ENCODE results near the gene SMAP1. TPM values are rescaled to one million over a fixed set of nuclear protein-coding genes. Genes with fewer than 3 reads are reported as not detected.

The SMAP1 gene
- total RNA-seq, 1 donor from 2014 or later: 32.1 TPM

DNA sequence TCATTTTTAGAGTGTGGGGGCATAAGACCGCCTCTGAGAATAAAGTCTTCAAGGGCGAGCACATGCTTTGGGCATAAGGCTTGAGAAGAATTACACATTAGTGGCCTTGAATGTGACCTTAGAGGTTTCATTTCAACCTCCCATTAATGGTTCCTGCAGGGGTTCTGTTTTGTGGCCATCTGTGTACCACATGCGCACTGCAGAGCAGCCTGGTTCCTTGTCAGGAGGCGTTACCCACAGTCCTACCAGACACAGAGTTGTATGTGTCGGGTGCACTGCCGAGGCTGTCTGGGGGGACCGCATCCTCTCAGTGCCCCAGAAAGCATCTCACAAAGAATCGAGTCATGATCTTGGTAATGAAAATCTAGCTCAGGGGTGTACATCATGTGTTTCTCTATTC lies 173.4 kb downstream of the SMAP1 start:
- no peaks in the 10 kb centered on the region for H3K36me3 ChIP-seq
- intact Hi-C loops (cut with micrococcal nuclease): no loop called here
- H3K4me1 ChIP-seq: peaks cover 4% of the 10 kb centered on the region
- no peaks in the 10 kb centered on the region for H3K9me3 ChIP-seq (replicated peaks)
- H3K27me3 ChIP-seq (ENCODE audit: low read depth): no peaks in the 10 kb centered on the region
- TF ChIP-seq, protein P1, sequence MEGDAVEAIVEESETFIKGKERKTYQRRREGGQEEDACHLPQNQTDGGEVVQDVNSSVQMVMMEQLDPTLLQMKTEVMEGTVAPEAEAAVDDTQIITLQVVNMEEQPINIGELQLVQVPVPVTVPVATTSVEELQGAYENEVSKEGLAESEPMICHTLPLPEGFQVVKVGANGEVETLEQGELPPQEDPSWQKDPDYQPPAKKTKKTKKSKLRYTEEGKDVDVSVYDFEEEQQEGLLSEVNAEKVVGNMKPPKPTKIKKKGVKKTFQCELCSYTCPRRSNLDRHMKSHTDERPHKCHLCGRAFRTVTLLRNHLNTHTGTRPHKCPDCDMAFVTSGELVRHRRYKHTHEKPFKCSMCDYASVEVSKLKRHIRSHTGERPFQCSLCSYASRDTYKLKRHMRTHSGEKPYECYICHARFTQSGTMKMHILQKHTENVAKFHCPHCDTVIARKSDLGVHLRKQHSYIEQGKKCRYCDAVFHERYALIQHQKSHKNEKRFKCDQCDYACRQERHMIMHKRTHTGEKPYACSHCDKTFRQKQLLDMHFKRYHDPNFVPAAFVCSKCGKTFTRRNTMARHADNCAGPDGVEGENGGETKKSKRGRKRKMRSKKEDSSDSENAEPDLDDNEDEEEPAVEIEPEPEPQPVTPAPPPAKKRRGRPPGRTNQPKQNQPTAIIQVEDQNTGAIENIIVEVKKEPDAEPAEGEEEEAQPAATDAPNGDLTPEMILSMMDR (IDR thresholded peaks at IDR 0.05; ENCODE audit: borderline replicate concordance): no peak
- no peak overlapping the region for H3K4me3 ChIP-seq
- no peak for DNase-seq
- no peak overlapping the region for H3K27ac ChIP-seq (replicated peaks)

DNA sequence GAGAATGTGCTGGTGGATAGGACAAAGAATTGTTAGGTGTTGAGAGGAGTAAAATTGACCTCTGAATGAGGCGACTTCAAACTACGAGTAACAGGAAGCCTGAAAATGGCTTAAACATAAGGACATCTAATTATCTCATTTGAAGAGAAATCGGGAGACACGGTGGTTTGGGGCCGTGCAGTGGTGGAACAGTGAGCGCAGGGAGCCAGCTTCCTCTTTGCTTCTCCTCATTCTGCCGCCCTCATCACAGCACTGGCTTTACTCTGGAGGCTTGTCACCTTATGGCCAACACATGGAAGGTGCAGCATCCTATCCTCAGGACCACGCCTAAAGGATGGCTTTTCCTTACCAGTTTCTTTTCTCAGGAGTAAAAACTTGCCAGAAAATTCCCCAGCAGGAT lies 174.9 kb downstream of the SMAP1 start:
- H3K9me3 ChIP-seq (replicated peaks): no peaks in the 10 kb centered on the region
- no peak overlapping the region for H3K4me3 ChIP-seq
- intact Hi-C loops (cut with micrococcal nuclease): no loop called here
- H3K27me3 ChIP-seq (ENCODE audit: low read depth): no peaks in the 10 kb centered on the region
- TF ChIP-seq, protein P1 (IDR thresholded peaks at IDR 0.05; ENCODE audit: borderline replicate concordance): no peak
- H3K4me1 ChIP-seq: peaks cover 4% of the 10 kb centered on the region
- no peak for DNase-seq
- no peaks in the 10 kb centered on the region for H3K36me3 ChIP-seq
- H3K27ac ChIP-seq (replicated peaks): no peak overlapping the region

DNA sequence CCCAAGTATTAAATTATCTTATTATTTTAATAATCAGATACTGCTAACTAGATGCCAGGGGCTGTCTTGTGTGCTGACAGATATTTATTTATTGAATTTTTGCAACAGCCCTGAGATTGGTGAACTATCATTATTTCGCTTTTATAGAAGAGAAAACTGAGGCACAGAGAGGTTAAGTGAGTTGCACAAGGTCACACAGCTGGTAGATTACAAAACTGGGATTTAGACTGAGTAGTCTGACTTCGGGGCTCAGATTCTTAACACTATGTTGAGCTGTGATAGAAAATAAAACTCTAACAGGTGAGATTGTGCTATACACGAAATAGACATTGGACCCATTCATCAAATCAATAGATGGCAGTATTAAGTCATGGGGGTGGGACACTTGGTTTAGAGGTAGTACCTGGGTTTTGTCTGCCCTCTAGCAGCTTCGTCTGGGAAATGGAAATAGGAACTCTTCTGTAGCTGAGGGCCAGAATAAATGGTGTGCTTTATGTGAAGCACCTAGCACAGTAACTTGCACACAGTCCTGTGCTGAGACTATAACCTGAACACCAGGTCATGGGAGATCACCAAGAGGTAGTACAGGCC lies 175.7 kb downstream of the SMAP1 start:
- Histone ChIP-seq H3K27me3 (ENCODE audit: low read depth) (no peaks in the 10 kb centered on the region), H3K9me3 (replicated peaks) (no peaks in the 10 kb centered on the region), H3K27ac (replicated peaks) (no peak overlapping the region), H3K4me3 (no peak overlapping the region), H3K4me1 (peaks cover 2% of the 10 kb centered on the region), H3K36me3 (no peaks in the 10 kb centered on the region)
- DNase-seq: no peak
- TF ChIP-seq, protein P1 (IDR thresholded peaks at IDR 0.05; ENCODE audit: borderline replicate concordance): no peak
- intact Hi-C loops (cut with micrococcal nuclease): no loop called here

DNA sequence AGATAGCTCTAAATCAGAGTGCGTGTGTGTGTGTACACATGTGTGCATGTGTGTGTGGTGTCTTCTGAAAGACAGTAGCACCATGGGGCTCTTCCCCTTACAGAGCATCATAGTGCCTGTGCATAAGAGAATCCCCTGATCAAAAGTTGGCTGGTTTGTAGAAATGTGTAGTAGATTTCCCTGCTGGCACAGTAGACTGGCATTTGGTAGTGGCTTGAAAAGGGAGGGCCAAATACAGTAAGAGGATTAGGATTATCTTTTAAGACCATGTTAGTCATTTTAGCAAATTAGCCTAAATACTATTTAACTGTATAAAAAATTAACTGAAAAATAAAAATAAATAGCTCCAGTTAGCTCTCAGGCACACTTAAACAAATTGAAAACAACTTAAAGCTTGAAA lies 176.6 kb downstream of the SMAP1 start:
- H3K4me3 ChIP-seq: no peak overlapping the region
- no peaks in the 10 kb centered on the region for H3K9me3 ChIP-seq (replicated peaks)
- H3K27me3 ChIP-seq (ENCODE audit: low read depth): no peaks in the 10 kb centered on the region
- no peaks in the 10 kb centered on the region for H3K4me1 ChIP-seq
- H3K27ac ChIP-seq (replicated peaks): no peak overlapping the region
- H3K36me3 ChIP-seq: no peaks in the 10 kb centered on the region
- no peak for DNase-seq
- TF ChIP-seq, protein P1 (IDR thresholded peaks at IDR 0.05; ENCODE audit: borderline replicate concordance): no peak
- intact Hi-C loops (cut with micrococcal nuclease): no loop called here

DNA sequence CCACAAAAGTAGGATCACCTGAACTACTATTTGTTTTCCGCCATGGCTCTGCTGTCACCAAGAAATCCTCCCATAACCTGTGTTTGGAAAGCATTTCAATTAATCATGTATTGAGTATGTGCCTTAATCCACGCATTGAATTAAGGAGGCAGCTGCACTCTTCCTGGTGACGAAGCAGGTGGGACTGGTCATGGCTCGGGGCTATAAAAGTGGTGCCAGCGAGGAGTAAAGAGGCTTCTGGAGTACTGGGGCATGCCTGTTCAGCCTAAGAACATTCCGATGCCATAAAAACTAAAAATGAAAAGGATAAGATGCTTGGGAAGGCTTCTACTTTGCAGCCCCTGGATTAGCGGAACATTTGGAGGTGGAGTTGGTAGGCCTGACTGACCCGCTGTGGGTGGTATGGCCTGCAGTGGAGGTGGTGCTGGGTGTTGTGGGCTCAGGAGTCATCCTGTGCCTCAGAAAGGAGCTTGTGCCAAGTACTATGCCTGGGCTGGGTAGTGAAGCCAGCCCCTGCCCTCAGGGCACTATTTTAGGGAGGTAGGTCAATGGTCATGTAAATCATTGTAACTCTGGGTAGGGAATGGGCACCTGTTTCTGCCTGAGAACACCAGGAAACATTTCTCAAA lies 178.6 kb downstream of the SMAP1 start:
- H3K4me1 ChIP-seq: no peaks in the 10 kb centered on the region
- no peaks in the 10 kb centered on the region for H3K27me3 ChIP-seq (ENCODE audit: low read depth)
- no peak for DNase-seq
- H3K4me3 ChIP-seq: no peak overlapping the region
- intact Hi-C loops (cut with micrococcal nuclease): no loop called here
- H3K27ac ChIP-seq (replicated peaks): no peak overlapping the region
- no peaks in the 10 kb centered on the region for H3K9me3 ChIP-seq (replicated peaks)
- H3K36me3 ChIP-seq: no peaks in the 10 kb centered on the region
- TF ChIP-seq, protein P1 (IDR thresholded peaks at IDR 0.05; ENCODE audit: borderline replicate concordance): no peak

Data from left ventricle myocardium inferior (tissue), 1 donor.